ENCODE data around the gene SNX19.

Gene SNX19

DNA sequence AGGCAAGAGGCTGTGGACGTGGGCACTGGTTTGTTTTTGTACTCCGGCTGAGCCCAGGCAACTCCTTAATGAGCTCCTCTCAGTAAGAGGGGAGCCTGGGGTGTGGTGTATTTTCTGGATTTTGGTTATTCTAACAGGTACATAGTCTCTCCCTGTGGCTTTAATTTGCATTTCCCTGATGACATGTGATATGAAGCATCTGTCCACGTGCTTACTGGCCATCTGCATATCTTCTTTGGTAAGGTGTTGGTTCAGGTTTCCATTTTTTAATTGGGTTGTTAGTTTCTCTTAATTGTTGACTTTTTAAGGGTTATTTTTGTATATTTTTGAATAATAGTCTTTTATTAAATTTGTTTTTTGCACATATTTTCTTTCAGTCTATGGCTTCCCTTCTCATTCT is 30.8 kb upstream of the SNX19 start:
- TF ChIP-seq, protein P1, sequence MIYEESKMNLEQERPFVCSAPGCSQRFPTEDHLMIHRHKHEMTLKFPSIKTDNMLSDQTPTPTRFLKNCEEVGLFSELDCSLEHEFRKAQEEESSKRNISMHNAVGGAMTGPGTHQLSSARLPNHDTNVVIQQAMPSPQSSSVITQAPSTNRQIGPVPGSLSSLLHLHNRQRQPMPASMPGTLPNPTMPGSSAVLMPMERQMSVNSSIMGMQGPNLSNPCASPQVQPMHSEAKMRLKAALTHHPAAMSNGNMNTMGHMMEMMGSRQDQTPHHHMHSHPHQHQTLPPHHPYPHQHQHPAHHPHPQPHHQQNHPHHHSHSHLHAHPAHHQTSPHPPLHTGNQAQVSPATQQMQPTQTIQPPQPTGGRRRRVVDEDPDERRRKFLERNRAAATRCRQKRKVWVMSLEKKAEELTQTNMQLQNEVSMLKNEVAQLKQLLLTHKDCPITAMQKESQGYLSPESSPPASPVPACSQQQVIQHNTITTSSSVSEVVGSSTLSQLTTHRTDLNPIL (CRISPR knock-in tag; IDR thresholded peaks at IDR 0.05; ENCODE audit: low read depth) = no peak
- TF ChIP-seq ARNTL (CRISPR knock-in tag; IDR thresholded peaks at IDR 0.05; ENCODE audit: borderline replicate concordance, low read depth) (no peak), ZFP3 (CRISPR knock-in tag; IDR thresholded peaks at IDR 0.05) (no peak), ZNF8 (CRISPR knock-in tag; IDR thresholded peaks at IDR 0.05) (no peak), ZFP30 (CRISPR knock-in tag; IDR thresholded peaks at IDR 0.05) (no peak), ZNF565 (CRISPR knock-in tag; conservative IDR thresholded peaks at IDR 0.05; ENCODE audit: low read depth) (no peak), TCF4 (CRISPR knock-in tag; IDR thresholded peaks at IDR 0.05; ENCODE audit: borderline replicate concordance) (no peak), OSR1 (CRISPR knock-in tag; IDR thresholded peaks at IDR 0.05) (no peak), PPARA (CRISPR knock-in tag; IDR thresholded peaks at IDR 0.05; ENCODE audit: borderline replicate concordance) (no peak), ESRRG (CRISPR knock-in tag; IDR thresholded peaks at IDR 0.05) (no peak), BACH2 (CRISPR knock-in tag; IDR thresholded peaks at IDR 0.05; ENCODE audit: borderline replicate concordance) (no peak), RARB (CRISPR knock-in tag; IDR thresholded peaks at IDR 0.05) (no peak), ZNF70 (CRISPR knock-in tag; IDR thresholded peaks at IDR 0.05) (no peak), GLIS3 (CRISPR knock-in tag; IDR thresholded peaks at IDR 0.05) (no peak), ISL1 (CRISPR knock-in tag; IDR thresholded peaks at IDR 0.05) (no peak), SNAI2 (CRISPR knock-in tag; IDR thresholded peaks at IDR 0.05) (no peak)
- TF ChIP-seq, protein P2, sequence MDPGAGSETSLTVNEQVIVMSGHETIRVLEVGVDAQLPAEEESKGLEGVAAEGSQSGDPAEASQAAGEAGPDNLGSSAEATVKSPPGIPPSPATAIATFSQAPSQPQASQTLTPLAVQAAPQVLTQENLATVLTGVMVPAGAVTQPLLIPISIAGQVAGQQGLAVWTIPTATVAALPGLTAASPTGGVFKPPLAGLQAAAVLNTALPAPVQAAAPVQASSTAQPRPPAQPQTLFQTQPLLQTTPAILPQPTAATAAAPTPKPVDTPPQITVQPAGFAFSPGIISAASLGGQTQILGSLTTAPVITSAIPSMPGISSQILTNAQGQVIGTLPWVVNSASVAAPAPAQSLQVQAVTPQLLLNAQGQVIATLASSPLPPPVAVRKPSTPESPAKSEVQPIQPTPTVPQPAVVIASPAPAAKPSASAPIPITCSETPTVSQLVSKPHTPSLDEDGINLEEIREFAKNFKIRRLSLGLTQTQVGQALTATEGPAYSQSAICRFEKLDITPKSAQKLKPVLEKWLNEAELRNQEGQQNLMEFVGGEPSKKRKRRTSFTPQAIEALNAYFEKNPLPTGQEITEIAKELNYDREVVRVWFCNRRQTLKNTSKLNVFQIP (CRISPR knock-in tag; IDR thresholded peaks at IDR 0.05; ENCODE audit: borderline replicate concordance, low read depth) = no peak
- TF ChIP-seq, protein P3, sequence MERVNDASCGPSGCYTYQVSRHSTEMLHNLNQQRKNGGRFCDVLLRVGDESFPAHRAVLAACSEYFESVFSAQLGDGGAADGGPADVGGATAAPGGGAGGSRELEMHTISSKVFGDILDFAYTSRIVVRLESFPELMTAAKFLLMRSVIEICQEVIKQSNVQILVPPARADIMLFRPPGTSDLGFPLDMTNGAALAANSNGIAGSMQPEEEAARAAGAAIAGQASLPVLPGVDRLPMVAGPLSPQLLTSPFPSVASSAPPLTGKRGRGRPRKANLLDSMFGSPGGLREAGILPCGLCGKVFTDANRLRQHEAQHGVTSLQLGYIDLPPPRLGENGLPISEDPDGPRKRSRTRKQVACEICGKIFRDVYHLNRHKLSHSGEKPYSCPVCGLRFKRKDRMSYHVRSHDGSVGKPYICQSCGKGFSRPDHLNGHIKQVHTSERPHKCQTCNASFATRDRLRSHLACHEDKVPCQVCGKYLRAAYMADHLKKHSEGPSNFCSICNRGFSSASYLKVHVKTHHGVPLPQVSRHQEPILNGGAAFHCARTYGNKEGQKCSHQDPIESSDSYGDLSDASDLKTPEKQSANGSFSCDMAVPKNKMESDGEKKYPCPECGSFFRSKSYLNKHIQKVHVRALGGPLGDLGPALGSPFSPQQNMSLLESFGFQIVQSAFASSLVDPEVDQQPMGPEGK (CRISPR knock-in tag; IDR thresholded peaks at IDR 0.05; ENCODE audit: borderline replicate concordance) = no peak
- TF ChIP-seq, protein P4, sequence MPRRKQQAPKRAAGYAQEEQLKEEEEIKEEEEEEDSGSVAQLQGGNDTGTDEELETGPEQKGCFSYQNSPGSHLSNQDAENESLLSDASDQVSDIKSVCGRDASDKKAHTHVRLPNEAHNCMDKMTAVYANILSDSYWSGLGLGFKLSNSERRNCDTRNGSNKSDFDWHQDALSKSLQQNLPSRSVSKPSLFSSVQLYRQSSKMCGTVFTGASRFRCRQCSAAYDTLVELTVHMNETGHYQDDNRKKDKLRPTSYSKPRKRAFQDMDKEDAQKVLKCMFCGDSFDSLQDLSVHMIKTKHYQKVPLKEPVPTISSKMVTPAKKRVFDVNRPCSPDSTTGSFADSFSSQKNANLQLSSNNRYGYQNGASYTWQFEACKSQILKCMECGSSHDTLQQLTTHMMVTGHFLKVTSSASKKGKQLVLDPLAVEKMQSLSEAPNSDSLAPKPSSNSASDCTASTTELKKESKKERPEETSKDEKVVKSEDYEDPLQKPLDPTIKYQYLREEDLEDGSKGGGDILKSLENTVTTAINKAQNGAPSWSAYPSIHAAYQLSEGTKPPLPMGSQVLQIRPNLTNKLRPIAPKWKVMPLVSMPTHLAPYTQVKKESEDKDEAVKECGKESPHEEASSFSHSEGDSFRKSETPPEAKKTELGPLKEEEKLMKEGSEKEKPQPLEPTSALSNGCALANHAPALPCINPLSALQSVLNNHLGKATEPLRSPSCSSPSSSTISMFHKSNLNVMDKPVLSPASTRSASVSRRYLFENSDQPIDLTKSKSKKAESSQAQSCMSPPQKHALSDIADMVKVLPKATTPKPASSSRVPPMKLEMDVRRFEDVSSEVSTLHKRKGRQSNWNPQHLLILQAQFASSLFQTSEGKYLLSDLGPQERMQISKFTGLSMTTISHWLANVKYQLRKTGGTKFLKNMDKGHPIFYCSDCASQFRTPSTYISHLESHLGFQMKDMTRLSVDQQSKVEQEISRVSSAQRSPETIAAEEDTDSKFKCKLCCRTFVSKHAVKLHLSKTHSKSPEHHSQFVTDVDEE (CRISPR knock-in tag; IDR thresholded peaks at IDR 0.05) = no peak
- no peak for ATAC-seq

DNA sequence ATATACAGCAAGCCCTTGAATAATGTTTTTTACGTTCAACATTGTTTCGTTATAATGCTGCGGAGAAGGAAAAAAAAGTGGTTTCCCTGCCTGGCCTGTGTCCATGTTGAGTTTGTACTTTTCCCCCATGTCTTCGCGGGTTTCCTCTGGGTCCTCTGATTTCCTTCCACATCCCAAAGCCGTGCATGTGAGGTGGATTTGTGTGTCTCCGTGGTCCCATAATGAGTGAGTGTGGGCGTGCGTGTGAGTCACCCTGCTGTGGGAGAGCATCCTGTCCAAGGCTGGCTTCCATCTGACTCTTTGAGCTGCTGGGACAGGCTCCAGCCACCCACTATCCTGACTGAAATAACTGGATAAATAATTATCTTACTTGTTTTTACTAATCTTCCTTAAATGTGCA is 29.6 kb upstream of the SNX19 start:
- no peak for ATAC-seq
- no peak for TF ChIP-seq ARNTL (CRISPR knock-in tag; IDR thresholded peaks at IDR 0.05; ENCODE audit: borderline replicate concordance, low read depth)
- TF ChIP-seq, protein P1 (CRISPR knock-in tag; IDR thresholded peaks at IDR 0.05; ENCODE audit: low read depth) = no peak
- no peak for TF ChIP-seq RARB (CRISPR knock-in tag; IDR thresholded peaks at IDR 0.05)
- TF ChIP-seq, protein P5, sequence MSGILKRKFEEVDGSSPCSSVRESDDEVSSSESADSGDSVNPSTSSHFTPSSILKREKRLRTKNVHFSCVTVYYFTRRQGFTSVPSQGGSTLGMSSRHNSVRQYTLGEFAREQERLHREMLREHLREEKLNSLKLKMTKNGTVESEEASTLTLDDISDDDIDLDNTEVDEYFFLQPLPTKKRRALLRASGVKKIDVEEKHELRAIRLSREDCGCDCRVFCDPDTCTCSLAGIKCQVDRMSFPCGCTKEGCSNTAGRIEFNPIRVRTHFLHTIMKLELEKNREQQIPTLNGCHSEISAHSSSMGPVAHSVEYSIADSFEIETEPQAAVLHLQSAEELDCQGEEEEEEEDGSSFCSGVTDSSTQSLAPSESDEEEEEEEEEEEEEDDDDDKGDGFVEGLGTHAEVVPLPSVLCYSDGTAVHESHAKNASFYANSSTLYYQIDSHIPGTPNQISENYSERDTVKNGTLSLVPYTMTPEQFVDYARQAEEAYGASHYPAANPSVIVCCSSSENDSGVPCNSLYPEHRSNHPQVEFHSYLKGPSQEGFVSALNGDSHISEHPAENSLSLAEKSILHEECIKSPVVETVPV (CRISPR knock-in tag; IDR thresholded peaks at IDR 0.05) = no peak
- no peak for TF ChIP-seq ZNF8 (CRISPR knock-in tag; IDR thresholded peaks at IDR 0.05)
- no peak for TF ChIP-seq TCF4 (CRISPR knock-in tag; IDR thresholded peaks at IDR 0.05; ENCODE audit: borderline replicate concordance)
- no peak for TF ChIP-seq ISL1 (CRISPR knock-in tag; IDR thresholded peaks at IDR 0.05)
- no peak for TF ChIP-seq ZNF70 (CRISPR knock-in tag; IDR thresholded peaks at IDR 0.05)
- TF ChIP-seq BACH2 (CRISPR knock-in tag; IDR thresholded peaks at IDR 0.05; ENCODE audit: borderline replicate concordance) = no peak
- TF ChIP-seq, protein P3 (CRISPR knock-in tag; IDR thresholded peaks at IDR 0.05; ENCODE audit: borderline replicate concordance) = no peak

All from SK-N-SH treated with all-trans-retinoic acid at 6 μM for 48 hours (cell line).